Activated T-helper 2 cell treated with anti-CD3 and anti-CD28 coated beads, Interferon-gamma antibody, Interleukin-2, Interleukin-4, amounts not matched to agents 10 μg/mL and 5 μg/mL and 100 μg/mL, durations not matched to agents 14 hours and 24 hours and 36 hours (primary cell): ENCODE data around the gene MEIOB. TPM values are rescaled to one million over a fixed set of nuclear protein-coding genes. Genes with fewer than 3 reads are reported as not detected.

Source experiments
- DNase-seq: peaks from one replicate; pipeline ENCODE4 v3.0.0; 2021; ENCODE audit warnings: low spot score
- H3K27ac Mint-ChIP-seq: one replicate; pipeline ENCODE4 v1.8.0; 2021; ENCODE audit warnings: mixed read lengths
- H3K27me3 Mint-ChIP-seq: one replicate; pipeline ENCODE4 v1.8.0; 2021; ENCODE audit warnings: low read depth, mixed read lengths
- H3K36me3 Mint-ChIP-seq: one replicate; pipeline ENCODE4 v1.8.0; 2021; ENCODE audit warnings: low read depth, mixed read lengths
- H3K4me1 Mint-ChIP-seq: one replicate; pipeline ENCODE4 v1.8.0; 2021; ENCODE audit warnings: low read depth, mixed read lengths
- H3K4me3 Mint-ChIP-seq: one replicate; pipeline ENCODE4 v1.8.0; 2021; ENCODE audit warnings: low read depth, mild to moderate bottlenecking, moderate library complexity, mixed read lengths
- H3K9me3 Mint-ChIP-seq: one replicate; pipeline ENCODE4 v1.8.0; 2021; ENCODE audit warnings: mixed read lengths
- intact Hi-C: fragments of 100-400 bp; cut with micrococcal nuclease; formaldehyde crosslinking; loops from one replicate; pipeline ENCODE4 v1.15.1; 2023
- total RNA-seq: library from RNA; stranded (reverse); gene quantifications from 2 replicates; pipeline ENCODE4 v1.2.3, GENCODE V29; 2022

The MEIOB gene
- total RNA-seq, 1 donor from 2014 or later, result not detected

GRCh38 chr16:1913327-1914083, 41.5 kb upstream of the MEIOB start:
- Mint-ChIP-seq H3K27me3 (peaks cover 23% of the 10 kb centered on the region), H3K36me3 (no peaks in the 10 kb centered on the region), H3K4me3 (no peak overlapping the region), H3K9me3 (no peaks in the 10 kb centered on the region), H3K4me1 (no peaks in the 10 kb centered on the region), H3K27ac (no peak overlapping the region)
- intact Hi-C loops, result no loop called here
- no peak for DNase-seq

GRCh38 chr16:1912215-1912543, 40.2 kb upstream of the MEIOB start:
- DNase-seq, result no peak
- intact Hi-C loops, result no loop called here
- H3K27ac Mint-ChIP-seq, result no peak overlapping the region
- H3K4me3 Mint-ChIP-seq, result no peak overlapping the region
- H3K27me3 Mint-ChIP-seq, result peaks cover 23% of the 10 kb centered on the region
- no peaks in the 10 kb centered on the region for H3K36me3 Mint-ChIP-seq
- no peaks in the 10 kb centered on the region for H3K4me1 Mint-ChIP-seq
- no peaks in the 10 kb centered on the region for H3K9me3 Mint-ChIP-seq

- Mint-ChIP-seq H3K4me1 (no peaks in the 10 kb centered on the region), H3K36me3 (no peaks in the 10 kb centered on the region), H3K9me3 (no peaks in the 10 kb centered on the region), H3K4me3 (no peak overlapping the region), H3K27me3 (peaks cover 17% of the 10 kb centered on the region), H3K27ac (no peak overlapping the region)
- DNase-seq, result no peak
- intact Hi-C loops, result no loop called here
These were observed 39.7 kb upstream of the MEIOB start for GRCh38 chr16:1911467-1912214.

- no peak overlapping the region for H3K27ac Mint-ChIP-seq
- no peak for DNase-seq
- no peak overlapping the region for H3K4me3 Mint-ChIP-seq
- peaks cover 4% of the 10 kb centered on the region for H3K27me3 Mint-ChIP-seq
- intact Hi-C loops, result no loop called here
- H3K9me3 Mint-ChIP-seq, result no peaks in the 10 kb centered on the region
- H3K4me1 Mint-ChIP-seq, result no peaks in the 10 kb centered on the region
- no peaks in the 10 kb centered on the region for H3K36me3 Mint-ChIP-seq
These were observed 37.7 kb upstream of the MEIOB start for GRCh38 chr16:1909561-1910231.

GRCh38 chr16:1908983-1909382, 37.0 kb upstream of the MEIOB start:
- no peaks in the 10 kb centered on the region for H3K9me3 Mint-ChIP-seq
- DNase-seq, result no peak
- H3K27ac Mint-ChIP-seq, result no peak overlapping the region
- no peak overlapping the region for H3K4me3 Mint-ChIP-seq
- H3K27me3 Mint-ChIP-seq, result peaks cover 4% of the 10 kb centered on the region
- no peaks in the 10 kb centered on the region for H3K36me3 Mint-ChIP-seq
- H3K4me1 Mint-ChIP-seq, result no peaks in the 10 kb centered on the region
- intact Hi-C loops, result no loop called here

- H3K9me3 Mint-ChIP-seq, result no peaks in the 10 kb centered on the region
These were observed 36.2 kb upstream of the MEIOB start for GRCh38 chr16:1908184-1908583.

GRCh38 chr16:1907226-1907860, 35.4 kb upstream of the MEIOB start:
- no peaks in the 10 kb centered on the region for H3K4me1 Mint-ChIP-seq
- no peak for DNase-seq
- H3K4me3 Mint-ChIP-seq, result no peak overlapping the region
- no peaks in the 10 kb centered on the region for H3K9me3 Mint-ChIP-seq
- intact Hi-C loops, result no loop called here
- peaks cover 4% of the 10 kb centered on the region for H3K27me3 Mint-ChIP-seq
- no peaks in the 10 kb centered on the region for H3K36me3 Mint-ChIP-seq
- H3K27ac Mint-ChIP-seq, result no peak overlapping the region

More at GRCh38 chr16:1908184-1908583, 36.2 kb upstream of the MEIOB start:
- Mint-ChIP-seq H3K4me3 (no peak overlapping the region), H3K4me1 (no peaks in the 10 kb centered on the region), H3K27ac (no peak overlapping the region), H3K27me3 (peaks cover 4% of the 10 kb centered on the region), H3K36me3 (no peaks in the 10 kb centered on the region)
- intact Hi-C loops, result no loop called here
- no peak for DNase-seq

- intact Hi-C loops, result no loop called here
- H3K4me1 Mint-ChIP-seq, result no peaks in the 10 kb centered on the region
- H3K9me3 Mint-ChIP-seq, result no peaks in the 10 kb centered on the region
- no peaks in the 10 kb centered on the region for H3K36me3 Mint-ChIP-seq
- DNase-seq, result no peak
- no peak overlapping the region for H3K27ac Mint-ChIP-seq
- no peak overlapping the region for H3K4me3 Mint-ChIP-seq
- H3K27me3 Mint-ChIP-seq, result peaks cover 4% of the 10 kb centered on the region
These were observed 34.8 kb upstream of the MEIOB start for GRCh38 chr16:1906846-1907165.

GRCh38 chr16:1906055-1906845, 34.3 kb upstream of the MEIOB start:
- Mint-ChIP-seq H3K4me1 (no peaks in the 10 kb centered on the region), H3K27ac (no peak overlapping the region), H3K9me3 (no peaks in the 10 kb centered on the region), H3K4me3 (no peak overlapping the region), H3K36me3 (no peaks in the 10 kb centered on the region), H3K27me3 (peaks cover 4% of the 10 kb centered on the region)
- intact Hi-C loops, result no loop called here
- DNase-seq, result no peak

GRCh38 chr16:1903845-1904840, 32.2 kb upstream of the MEIOB start:
- Mint-ChIP-seq H3K27ac (no peak overlapping the region), H3K9me3 (no peaks in the 10 kb centered on the region), H3K4me3 (no peak overlapping the region), H3K27me3 (peaks cover 4% of the 10 kb centered on the region), H3K36me3 (no peaks in the 10 kb centered on the region), H3K4me1 (no peaks in the 10 kb centered on the region)
- intact Hi-C loops, result no loop called here
- DNase-seq, result no peak

- Mint-ChIP-seq H3K27me3 (peaks cover 2% of the 10 kb centered on the region), H3K9me3 (no peaks in the 10 kb centered on the region), H3K27ac (no peak overlapping the region), H3K4me3 (no peak overlapping the region), H3K36me3 (no peaks in the 10 kb centered on the region), H3K4me1 (no peaks in the 10 kb centered on the region)
- intact Hi-C loops, result no loop called here
- DNase-seq, result no peak
These were observed 31.2 kb upstream of the MEIOB start for GRCh38 chr16:1903220-1903574.
